HK-2 (cell line): ENCODE measurements around the gene TEKT5.
"Not testable (repeated sequence)": the region's sequence is repeated elsewhere in the genome, so short reads cannot be mapped to it uniquely, and the experiment has no call there.

Experiments
- DNase-seq: peaks from one replicate; pipeline ENCODE4 v3.0.0-alpha.2; 2018; ENCODE audit not compliant: unreplicated experiment

The TEKT5 gene

DNA sequence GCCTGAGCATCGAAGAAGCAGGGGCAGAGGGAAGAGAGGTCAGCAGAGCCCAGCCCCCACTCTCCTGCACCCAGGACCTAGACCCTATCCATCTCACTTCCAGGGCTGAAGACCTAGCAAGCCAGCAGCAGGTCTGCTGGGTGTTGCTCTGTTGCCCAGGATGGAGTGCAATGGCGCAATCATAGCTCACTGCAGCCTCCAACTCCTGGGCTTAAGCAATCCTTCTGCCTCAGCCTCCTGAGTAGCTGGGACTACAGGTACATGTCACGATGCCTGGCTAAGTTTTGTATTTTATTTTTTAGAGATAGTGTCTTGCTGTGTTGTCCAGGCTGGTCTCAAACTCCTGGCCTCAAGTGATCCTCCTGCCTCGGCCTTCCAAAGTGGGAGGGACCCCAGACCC is 61.3 kb downstream of the TEKT5 start:
- not testable (repeated sequence) for DNase-seq

DNA sequence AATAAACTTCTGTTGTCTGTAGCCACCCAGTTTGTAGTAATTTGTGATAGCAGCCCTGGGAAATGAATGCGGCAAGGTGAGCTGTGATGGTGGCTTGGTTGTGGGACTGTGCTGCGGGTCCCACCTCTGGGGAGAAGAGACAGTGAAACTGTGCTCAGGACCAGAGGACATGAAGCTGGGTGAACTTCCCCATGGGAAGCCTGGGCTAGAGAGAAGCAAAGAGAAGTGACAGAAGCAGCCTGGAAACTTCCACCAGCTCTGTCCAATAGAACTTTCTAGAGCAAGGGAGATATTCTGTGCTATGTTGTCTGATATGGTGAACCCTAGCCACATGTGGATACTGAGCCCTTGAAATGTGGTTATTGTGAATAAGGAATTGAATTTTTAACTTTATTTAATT is 62.8 kb downstream of the TEKT5 start:
- no peak for DNase-seq

DNA sequence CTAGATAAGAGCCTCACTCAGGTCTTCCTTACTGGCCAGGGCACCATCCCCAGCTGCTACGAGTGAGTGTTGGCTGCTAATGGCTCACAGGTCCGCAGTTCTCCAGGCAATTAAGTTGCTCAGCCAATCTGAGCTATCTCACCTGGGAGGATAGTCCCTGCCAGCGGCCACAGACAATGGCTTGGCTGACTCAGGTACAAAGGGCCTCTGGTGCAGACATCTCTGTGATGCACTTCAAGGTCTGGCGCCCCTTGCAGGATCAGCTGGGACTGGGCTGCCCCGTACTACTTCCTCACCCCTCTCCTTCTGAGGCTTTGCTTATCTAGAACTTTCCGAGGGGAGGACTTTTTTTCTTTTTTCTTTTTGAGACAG is 65.2 kb downstream of the TEKT5 start:
- DNase-seq, result no peak

DNA sequence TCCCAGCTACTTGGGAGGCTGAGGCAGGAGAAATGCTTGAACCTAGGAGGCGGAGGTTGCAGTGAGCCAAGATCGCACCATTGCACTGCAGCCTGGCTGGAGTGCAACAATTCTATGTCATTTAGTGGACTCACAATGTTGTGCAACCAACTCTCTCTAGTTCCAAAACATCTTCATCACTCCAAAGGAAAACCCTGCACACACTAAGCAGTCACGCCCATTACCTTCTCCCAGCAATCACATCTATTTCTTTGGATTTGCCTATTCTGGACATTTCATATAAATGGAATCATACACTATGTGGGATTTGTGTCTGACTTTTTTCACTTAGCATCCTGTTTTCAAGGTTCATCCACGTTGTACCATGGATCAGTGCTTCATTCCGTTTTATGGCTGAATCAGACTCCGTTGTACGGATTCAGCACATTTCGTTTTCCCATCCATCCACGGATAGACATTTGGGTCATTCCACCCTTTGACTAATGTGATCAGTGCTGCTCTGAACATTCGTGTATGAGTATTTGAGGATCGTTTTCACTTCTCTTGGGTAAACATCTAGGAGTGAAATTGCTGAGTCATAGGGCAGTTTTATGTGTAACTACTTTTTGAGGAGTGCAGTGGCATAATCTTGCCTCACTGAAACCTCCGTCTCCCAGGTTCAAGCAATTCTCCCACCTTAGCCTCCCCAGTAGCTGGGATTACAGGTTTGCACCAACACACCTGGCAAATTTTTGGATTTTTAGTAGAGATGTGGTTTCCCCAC is 69.0 kb downstream of the TEKT5 start:
- DNase-seq, result no peak

DNA sequence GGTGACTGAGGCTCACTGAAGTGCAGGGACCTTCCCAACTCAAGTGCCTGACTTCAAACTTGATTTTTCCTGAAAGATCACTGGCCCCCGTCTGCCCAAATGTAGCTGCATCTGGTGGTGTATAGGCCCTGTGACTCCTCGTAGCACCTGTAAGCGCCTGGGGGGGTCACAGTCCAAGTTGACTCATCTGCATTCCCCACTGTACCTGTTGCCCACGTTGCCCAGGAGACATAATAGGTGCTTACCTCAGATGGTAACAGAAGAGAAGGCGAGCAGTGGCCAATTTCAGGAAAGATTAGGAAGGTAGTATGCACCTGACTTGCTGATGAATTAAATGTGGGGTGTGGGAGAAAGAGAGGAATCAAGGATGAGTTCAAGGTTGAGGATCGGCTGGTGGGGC is 70.2 kb downstream of the TEKT5 start:
- DNase-seq, result no peak

DNA sequence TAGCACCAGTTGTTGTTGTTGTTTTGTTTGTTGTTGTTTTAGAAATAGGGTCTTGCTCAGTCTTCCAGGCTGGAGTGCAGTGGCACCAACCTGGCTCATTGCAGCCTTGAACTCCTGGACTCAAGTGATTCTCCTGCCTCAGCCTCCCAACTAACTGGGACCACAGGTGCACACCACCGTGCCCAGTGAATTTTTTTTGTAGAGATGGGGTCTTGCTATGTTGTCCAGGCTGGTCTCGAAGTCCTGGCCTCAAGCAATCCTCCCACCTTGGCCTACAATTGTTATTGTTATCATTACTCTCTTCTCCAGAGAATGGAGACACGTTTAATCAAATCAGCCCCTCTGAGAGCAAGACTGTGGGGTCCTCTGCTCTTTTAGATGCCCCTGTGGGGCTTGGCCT is 71.7 kb downstream of the TEKT5 start:
- no peak for DNase-seq

DNA sequence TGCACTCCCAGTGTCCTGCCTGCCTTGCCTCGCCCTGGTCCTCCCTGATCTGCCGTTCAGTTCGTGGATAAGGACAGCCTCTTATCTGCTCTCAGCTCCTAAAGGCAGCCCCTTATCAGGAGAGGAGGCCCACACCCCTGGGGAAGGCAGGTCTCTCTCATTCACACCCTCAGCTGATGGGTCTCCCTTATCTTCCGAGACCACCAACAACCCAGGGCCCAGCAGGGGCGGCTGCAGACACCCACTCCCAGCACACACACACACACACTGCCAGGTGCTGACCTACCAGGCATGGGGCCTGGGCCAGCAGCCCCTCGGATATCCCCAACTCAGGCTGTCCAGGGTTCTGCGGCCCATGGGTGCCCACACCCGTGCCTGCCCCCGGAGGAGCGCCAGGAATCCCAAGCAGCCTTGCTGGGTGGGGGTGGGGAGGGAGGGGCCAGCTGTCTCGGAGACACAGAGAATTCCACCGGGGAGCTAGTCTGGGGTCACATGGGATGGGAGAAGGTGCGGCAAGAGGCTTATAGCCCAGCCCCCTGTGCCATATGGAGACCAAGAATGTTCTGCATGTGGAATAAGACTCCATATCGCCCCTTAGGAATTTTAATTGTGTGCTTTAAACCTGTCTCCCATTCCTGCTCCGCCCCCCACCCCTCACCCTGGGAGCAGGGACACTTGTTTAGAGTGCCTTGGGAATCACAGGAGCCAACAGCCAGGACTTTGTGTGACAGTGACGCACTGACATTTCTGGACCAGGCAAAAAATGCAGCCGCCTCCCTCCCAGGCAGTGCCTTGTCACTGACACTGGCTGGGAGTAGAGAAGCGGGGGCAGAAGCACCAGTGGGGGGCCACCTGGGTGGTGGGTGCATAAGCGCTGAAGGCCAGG is 72.5 kb downstream of the TEKT5 start:
- DNase-seq, result no peak

DNA sequence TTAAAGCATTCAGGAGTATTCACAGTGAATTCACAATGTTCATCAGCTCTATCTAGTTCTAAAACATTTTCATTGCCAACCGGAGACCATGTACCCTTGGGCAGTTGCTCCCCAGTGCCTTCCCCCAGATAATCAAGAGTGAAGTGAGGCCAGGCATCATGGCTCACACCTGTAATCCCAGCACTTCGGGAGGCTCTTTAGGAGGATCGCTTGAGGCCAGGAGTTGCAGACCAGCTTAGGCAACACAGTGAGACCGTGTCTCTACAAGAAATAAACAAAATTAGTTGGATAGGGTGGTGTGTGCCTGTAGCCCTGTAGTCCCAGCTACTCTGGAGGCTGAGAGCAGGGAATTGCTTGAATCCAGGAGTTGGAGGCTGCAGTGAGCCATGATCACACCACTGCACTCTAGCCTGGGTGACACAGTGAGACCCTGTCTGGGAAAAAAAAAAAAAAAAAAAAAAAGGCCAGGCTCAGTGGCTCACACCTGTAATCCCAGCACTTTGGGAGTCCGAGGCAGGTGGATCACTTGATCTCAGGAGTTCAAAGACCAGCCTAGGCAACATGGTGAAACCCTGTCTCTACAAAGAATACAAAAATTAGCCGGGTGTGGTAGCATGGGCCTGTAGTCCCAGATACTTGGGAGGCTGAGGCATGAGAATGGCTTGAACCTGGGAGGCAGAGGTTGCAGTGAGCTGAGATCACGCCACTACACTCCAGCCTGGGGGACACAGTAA is 73.3 kb downstream of the TEKT5 start:
- DNase-seq, result not testable (repeated sequence)

DNA sequence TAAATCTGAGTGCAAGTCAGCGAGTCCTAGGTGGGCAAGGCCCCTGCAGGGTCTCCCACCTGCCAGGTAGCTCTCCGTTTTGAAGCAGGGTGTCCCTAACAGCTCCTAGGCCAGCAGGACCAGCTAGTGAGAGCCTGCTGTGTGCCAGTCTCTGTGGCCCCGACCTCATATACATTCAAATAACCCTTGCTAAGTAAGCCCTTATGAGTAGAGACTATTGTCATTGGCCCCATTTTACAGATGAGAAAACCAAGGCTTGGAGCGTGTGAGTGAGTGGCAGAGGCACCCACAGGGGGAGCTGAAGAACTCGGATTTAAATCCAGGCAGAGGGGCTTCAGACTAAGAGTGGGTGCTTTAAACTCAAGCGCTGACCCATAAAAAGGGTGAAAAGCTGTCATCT is 74.6 kb downstream of the TEKT5 start:
- no peak for DNase-seq

DNA sequence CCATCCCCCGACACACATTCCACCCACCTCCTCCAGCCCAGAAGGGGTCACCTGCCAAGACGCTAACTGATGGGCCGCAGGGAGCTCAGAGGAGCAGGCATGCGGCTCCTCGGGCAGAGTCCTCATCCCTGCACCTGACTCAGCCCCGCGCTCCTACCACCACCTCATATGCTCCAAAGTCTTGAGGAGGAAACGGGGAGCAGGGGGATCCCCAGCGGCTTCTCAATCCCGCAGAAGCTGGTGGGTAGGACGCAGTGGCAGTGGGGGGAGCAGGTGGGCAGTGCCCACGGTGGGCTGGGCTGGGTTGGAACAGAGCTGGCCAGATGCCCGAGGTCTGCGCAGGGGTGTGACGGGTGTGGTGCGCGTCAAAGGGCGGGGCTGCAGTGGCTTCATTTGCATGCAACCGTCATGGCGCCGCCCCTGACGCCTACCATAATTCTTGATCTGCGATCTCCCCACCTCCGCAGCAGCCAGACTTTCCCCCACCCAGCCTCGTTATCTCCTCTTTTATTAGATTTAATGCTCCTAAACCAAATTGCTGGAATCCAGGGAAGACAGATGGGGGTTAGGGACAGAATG is 75.4 kb downstream of the TEKT5 start:
- no peak for DNase-seq

DNA sequence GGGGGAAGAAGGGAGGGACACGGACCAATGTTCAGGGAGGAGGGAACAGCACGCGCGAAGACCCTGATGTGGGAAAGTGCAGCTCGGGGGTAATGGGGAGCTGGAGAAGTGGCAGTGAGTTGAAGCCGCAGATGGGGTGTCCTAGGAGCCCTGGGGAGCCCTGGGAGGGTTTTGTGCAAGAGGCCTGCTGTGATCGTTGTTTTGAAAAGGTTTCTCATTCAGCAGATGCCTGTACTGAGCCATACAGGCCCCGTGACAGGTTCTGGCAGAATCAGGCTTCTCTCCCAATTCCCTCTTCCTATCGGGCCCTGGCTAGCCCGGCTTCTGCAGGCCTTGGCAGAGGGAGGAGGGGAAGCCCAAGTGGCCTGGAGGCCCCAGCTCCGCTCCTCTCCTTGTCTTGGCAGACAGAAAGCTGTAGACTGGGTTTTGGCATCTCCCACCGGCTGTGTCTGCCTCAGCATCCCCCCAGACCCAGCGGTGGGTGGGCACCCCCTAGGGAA is 76.0 kb downstream of the TEKT5 start:
- no peak for DNase-seq

DNA sequence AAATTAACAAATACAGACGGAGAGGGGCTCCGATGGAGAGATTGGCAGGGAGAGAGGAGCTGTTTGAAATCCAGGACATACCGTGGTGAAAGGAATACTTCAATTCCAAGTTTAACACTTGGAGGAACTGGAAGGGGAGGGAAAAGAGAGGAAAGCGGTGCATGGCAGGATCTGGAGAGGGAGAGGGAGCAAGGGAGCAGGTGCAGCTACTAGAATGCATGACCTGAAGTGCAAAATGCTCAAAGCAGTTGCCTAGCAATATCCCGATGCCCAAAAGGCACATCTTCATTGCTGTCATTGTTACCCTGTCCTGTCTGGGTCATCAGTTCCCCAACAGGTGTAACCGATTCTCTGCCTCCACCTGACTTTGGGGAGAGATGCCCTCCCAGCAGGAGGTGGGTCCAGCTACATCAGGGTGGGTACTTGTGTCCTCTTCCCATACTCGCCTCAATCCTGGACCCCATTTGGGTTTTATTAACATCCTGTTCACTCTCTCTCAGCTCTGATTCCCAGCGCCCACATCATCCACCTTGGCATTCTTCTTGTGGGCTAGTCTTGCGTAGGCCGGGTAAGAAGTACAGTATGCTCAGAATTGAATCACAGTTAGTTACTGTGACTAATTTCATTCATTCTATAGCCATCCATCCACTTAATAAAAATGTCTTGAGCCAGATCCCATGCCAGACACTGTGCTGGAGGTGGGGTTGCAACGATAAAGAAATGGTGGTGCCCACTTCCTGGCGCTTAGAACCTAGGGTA is 76.9 kb downstream of the TEKT5 start:
- no peak for DNase-seq

DNA sequence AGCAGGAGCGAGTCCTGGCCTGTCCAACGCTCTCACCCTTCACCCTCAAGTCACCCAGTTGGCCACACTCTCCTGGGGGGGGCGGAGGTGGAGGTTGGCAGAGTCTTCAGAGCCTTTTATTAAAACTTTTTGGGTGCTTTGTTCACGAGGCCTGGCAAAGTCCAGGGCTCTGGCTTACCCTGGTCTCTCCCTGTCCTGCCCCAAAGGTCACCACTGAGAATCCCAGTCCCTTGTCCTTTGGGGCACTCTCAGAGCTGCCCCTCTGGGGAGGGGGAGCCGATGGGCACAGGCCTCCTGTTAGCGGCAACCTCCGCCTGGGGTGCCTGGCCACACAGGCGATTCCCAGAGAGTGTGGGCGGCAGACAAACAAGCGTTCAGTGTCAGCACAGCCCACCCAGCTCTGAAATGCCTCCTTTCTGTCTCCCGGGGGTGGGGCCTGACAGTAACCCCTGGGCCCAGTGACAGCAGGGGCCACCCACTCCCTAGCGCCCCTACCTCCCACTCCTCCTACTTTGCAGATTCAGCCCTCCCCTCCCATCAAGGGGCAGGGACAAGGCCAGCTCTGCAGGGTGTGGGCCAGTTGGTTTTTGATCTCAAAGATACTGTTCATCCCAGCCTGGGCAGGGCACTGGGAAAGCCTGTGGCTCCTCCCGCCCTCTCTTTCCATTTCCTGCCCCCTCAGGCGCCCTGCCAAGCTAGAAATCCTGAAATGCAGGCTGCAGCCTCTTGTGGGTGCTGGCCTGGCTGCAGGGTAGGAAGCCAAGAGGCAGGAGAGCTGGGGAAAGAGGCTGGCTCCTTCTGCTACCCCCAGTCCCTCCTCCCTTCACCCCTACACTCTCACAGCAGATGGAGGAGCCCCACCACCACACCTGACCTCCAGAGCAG is 77.7 kb downstream of the TEKT5 start:
- DNase-seq, result peak; percentile 6

DNA sequence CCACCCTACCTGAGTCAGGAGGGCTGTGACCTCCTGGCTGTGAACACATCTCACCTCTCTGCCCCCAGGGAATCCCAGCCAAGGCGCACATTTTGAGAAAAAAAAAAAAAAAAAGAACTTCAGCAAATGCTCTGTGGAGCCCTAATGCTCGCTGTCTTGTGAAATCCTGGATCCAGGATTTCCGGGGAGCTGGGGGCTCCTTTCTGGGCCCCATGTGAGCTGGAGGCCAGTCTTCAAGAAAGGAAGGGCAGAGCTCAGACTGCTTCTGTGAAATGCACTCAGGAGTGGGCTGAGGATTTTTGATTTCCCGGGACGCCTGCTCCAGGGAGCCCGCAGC is 78.3 kb downstream of the TEKT5 start:
- DNase-seq, result no peak

DNA sequence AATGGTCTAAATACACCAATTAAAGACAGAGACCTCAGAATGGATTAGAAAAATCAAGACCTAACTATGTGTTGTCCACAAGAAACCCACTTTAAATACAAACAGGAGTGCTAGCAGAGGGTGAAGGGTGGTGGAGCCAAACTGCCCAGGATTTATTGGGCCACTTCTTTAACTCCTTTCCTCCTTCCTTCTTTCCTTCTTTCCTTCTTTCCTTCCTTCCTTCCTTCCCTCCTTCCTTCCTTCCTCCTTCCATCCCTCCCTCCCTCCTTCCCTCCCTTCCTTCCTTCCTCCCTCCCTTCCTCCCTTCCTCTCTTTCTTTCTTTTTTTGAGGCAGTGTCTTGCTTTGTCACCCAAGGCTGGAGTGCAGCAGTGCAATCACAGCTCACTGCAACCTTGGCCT is 80.0 kb downstream of the TEKT5 start:
- DNase-seq, result no peak

DNA sequence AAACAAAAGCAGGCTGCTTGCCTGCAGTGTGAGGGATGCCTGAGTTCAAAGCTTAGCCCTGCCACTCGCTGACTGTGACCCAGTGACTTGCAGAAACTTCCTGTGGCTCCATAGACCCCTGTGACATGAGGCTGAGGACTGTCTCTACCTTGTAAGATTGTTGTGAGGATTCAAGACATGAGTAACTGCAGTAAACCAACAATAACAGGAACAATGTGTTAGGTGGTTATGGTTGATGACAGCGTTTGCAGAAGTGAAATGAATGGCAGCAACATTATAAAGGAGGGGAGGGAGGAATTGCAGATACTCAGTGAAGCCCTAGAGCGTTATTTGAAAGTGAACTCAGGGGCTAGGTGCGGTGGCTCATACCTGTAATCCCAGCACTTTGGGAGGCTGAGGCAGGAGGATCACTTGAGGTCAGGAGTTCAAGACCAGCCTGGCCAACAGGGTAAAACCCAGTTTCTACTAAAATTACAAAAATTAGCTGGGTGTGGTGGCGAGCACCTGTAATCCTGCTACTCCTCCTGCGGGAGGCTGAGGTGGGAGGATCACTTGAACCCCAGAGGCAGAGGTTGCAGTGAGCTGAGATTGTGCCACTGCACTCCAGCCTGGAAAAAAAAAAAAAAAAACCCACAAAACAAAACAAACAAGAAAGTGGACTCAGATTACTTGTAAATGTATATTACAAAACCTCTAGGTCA is 80.8 kb downstream of the TEKT5 start:
- no peak for DNase-seq

DNA sequence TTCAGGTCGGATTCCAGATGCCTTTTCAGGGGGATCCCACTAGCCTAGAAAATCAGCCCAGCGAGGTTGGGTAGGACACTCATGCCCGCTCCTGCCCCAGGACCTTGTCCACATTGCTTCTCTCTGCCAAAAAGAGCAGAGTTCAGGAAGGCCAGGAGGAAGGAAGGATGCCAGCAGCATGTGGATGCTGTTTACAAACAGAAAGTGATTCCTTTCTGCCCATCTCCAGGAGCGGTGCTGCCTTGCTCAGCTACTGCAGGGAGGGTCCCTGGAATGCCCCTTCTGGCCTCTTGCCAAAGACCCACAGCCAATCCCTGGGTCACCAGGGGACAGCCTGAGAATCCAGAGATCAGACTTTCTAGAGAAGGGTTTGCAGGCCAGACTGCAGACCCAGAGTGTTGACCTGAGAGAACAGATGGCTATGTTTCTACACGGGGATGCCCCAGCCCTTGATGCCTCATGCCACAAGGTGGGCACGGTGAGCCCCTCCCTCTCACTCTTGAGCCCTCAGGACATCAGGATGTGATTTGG is 82.0 kb downstream of the TEKT5 start:
- no peak for DNase-seq

DNA sequence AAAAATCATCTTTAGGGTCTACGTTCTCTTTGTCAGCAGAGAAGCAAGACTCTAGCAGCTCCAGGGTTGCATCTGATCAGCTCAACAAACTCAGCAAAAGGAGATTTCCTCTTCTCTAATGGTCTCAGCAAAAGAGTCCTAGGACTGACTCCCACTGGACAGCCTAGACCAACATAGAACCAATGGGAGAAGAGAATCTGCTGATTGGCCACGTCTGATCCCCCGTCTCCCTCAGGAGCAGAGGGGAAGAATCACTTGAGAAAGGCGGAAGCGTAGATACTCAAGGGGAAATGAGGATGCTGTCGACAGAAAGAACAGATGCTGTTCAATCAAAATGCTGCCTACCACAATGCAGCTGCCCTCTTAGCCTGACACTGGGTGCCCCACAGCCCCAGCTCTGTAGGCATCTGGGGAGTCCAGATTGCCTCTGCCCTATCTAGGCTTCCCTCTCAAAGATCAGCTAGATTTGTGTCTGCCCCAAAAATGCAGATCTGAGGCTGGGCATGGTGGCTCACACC is 82.8 kb downstream of the TEKT5 start:
- no peak for DNase-seq

DNA sequence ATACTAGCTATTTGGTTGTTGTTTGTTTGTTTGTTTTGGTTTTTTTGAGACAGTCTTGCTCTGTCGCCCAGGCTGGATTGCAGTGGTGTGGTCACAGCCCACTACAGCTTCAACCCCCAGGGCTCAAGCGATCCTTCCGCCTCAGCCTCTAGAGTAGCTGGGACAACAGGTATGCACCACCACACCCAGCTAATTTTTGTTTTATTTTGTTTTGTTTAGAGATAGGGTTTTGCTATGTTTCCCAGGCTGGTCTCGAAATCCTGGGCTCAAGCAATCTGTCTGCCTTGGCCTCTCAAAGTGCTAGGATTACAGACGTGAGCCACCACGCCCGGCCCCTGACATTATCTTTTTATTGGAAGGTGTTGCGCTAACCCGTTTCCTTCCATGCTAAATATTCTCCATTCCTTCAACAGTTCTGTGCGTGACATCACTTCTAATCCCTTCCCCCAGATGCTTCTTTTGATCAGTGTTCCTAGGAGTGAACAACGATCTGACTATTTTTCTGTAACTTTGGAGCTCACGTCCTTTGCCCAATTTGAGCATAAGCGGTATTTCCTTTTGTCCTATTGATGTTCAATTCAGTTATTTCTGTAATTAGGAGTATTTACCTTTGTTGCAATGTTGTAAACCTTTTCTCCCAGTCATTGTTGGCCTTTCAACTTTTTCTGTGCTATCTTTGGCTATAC is 84.1 kb downstream of the TEKT5 start:
- no peak for DNase-seq
